ENCODE measurements around the gene MSI2. TPM values are rescaled to one million over a fixed set of nuclear protein-coding genes. Genes with fewer than 3 reads are reported as not detected.

MSI2 gene
- total RNA-seq, 1 donor from 2014 or later: 22.8 TPM

GRCh38 chr17:57652811-57653210 is 396.5 kb downstream of the MSI2 start:
- DNase-seq (ENCODE audit: low read depth, low spot score): no peak

GRCh38 chr17:57653279-57653678 is 397.0 kb downstream of the MSI2 start:
- DNase-seq (ENCODE audit: low read depth, low spot score): no peak

DNA sequence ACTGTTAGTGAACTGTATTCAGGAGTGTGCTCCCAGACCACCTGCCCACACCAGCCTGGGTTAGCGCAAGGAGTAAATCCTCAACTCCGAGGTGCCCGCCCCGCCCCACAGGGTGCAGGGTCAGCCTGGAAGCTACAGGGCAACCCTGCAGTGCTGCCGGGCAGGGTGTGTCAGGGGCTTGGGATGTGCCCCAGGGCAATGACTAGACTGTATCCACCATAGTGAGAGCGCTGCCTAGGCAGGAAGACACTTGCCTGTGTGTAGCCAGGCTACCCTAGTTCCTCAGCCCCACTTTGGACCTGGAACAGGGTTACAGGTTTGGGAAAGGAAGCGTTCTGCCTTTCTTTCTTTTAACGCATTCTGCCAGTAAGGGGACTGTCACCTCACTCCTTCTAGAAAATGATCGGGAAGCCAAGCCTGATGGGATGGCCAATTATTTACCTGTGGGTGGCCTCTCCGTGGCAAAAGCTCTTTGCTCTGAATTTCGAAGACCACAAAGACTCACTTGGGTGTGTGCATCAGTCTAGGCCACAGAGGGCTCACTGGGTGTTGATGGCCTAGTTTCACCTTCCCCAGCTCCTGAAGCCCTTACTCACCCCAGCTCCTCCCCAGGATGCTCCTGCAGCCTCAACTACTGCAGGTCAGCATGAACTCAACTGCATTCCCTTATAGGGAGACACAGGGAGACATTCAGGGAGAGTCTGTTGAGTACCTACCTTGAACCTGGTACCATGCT is 397.9 kb downstream of the MSI2 start:
- DNase-seq (ENCODE audit: low read depth, low spot score): no peak

GRCh38 chr17:57655553-57655952 is 399.2 kb downstream of the MSI2 start:
- no peak for DNase-seq (ENCODE audit: low read depth, low spot score)

- no peak for DNase-seq (ENCODE audit: low read depth, low spot score)
Measured at GRCh38 chr17:57657211-57657610, 400.9 kb downstream of the MSI2 start.

- no peak for DNase-seq (ENCODE audit: low read depth, low spot score)
Measured at GRCh38 chr17:57662041-57662440, 405.7 kb downstream of the MSI2 start.

DNA sequence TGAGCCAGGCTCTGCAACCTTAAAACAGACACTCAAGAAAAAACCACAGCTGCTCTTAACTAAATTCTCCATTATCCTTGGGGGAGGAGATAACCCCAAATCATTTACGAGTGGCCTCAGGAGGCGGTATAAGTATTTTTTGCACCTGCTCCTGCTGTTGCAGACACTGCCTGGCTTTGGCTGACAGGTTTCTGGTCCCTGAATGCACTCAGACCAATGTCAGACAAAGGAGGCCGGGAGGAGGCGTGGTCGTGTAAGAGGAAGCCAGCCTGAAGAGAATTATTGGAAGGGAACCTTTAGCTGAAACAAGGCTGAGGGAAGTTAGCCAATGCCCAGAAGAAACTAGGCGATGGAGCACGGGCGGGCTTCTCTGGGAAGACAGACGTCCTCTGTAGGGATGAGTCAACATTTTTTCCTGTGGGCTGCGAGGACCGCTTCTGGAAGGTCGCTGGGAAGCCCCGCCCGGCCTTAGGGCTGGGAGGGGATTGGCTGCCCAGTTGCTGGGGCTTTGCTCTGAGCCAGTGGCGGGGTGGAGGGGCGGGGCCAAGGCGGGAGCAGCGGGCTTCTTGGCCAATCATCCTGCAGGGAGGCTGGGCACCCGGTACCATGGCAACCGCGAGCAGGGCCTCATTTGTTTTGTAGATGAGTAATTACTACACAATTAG is 406.5 kb downstream of the MSI2 start:
- DNase-seq (ENCODE audit: low read depth, low spot score): peak; percentile 93

GRCh38 chr17:57663326-57664070 is 407.2 kb downstream of the MSI2 start:
- no peak for DNase-seq (ENCODE audit: low read depth, low spot score)

- DNase-seq (ENCODE audit: low read depth, low spot score): no peak
Measured at GRCh38 chr17:57665128-57665527, 408.8 kb downstream of the MSI2 start.

GRCh38 chr17:57665696-57666095 is 409.4 kb downstream of the MSI2 start:
- DNase-seq (ENCODE audit: low read depth, low spot score): no peak

DNA sequence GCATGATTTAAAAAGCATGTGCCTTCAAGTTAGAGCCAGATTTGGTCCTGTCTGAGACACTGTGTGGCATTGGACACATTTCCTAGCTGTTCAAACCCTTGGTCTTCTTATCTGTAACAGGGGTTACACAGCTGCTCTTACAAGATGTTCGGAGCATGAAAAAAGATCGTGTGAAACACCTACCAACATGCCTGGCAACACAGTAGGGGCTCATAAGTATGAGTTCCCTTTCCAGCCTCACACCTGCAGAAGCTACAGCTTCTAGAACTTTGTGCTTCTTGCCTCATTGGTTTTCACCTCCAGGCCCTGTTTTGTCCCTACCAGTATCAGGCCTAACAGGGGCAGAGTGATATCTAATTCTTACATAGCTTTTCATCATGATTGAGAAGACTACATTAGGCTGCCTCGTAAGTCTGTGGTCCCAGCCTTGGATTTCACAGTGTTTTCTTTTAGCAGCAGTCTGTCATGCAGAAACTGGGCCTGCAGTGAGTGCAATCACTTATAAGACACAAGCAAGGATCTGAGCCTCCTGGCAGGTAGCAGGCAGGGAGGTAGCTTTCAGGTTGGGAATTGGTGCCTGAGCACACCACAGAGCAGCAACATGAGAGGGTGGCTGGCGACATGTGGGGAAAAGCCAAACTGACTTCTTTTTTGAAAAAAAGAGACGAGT is 410.0 kb downstream of the MSI2 start:
- no peak for DNase-seq (ENCODE audit: low read depth, low spot score)

GRCh38 chr17:57666946-57667345 is 410.6 kb downstream of the MSI2 start:
- DNase-seq (ENCODE audit: low read depth, low spot score): no peak

DNA sequence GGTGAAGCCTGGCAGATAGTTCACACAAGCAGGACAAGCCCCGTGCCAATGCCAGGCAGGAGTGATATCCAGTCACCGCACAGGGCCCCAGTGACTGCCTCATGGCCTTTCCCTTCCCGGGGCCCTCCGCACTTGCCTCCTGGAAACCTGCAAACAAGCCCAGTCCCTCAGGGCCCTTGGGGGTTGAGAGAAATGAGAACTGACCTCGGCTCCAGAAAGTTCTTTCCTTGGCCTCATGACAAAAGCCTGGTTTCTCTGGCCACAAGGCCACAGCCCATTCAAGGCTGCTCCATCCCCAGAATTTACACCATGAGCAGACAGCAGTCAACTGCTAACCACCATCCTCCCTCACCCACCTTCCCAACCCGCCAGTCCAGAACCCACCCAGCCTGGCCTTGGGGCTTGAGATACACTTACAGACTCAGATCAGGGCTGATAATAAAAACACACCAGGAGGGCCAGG is 411.2 kb downstream of the MSI2 start:
- no peak for DNase-seq (ENCODE audit: low read depth, low spot score)

DNA sequence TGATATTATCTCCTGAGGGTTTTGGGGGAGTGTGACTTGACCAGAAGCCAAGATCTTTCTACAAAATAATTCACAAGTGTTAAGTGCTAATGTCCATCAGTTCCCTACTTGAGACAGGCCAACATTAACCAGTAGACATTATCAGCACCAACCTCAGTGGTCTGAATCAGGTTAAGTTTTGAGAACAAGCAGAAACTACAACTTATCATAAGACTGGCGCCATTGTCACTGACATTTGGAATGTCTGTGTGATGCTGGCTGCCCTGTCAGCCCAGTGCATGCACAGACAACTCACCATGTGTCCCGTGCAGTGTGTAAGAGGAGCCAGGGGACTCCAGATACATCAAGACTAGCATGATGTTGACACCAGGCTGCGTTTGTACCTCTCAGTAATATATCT is 412.0 kb downstream of the MSI2 start:
- no peak for DNase-seq (ENCODE audit: low read depth, low spot score)

- DNase-seq (ENCODE audit: low read depth, low spot score): no peak
Measured at GRCh38 chr17:57669671-57670529, 413.6 kb downstream of the MSI2 start.

- DNase-seq (ENCODE audit: low read depth, low spot score): no peak
Measured at GRCh38 chr17:57670769-57671569, 414.6 kb downstream of the MSI2 start.

GRCh38 chr17:57671667-57672632 is 415.6 kb downstream of the MSI2 start:
- DNase-seq (ENCODE audit: low read depth, low spot score): peak; percentile 22

DNA sequence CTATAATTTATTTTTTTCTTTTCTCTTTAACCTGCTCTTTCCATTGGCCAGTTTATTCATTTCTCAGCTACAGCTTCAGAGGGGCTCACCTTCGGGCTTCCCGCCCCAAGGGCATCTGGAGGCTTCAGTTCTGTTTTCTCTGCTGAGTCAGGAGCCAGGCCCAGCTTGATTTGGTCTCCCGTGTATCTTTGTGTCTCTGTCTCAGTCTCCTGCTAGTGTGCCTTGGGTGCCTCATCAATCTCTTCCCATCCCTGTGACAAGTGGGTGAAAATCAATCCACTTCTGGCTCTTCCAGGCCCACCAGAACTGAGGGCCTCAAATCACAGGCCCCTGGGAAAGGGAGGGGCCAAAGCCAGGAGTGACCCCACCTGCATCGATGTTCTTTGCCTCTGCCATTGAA is 416.6 kb downstream of the MSI2 start:
- DNase-seq (ENCODE audit: low read depth, low spot score): no peak

GRCh38 chr17:57674894-57675293 is 418.6 kb downstream of the MSI2 start:
- DNase-seq (ENCODE audit: low read depth, low spot score): no peak

Measured in pulmonary artery endothelial cell (primary cell).